NCI-H1694 treated with DMSO at 0.1 percent for 48 hours (cell line): ENCODE data around the gene FKBP1A.
A peak's percentile ranks its signal among the peaks of the same experiment; 100 is the strongest.

Experiments
- DNase-seq: peaks from one replicate; lab custom pipeline; 2025; lab: John Stamatoyannopoulos, UW

FKBP1A gene

GRCh38 chr20:1331801-1332453 is 60.9 kb downstream of the FKBP1A start:
- no peak for DNase-seq

- DNase-seq: no peak
Observed at GRCh38 chr20:1331101-1331500, 61.8 kb downstream of the FKBP1A start.

GRCh38 chr20:1330075-1330830 is 62.6 kb downstream of the FKBP1A start:
- no peak for DNase-seq

- no peak for DNase-seq
Observed at GRCh38 chr20:1328680-1329330, 64.0 kb downstream of the FKBP1A start, which contains the start of gene SDCBP2. TSS of gene SDCBP2 (minus strand) at chr20:1329139. CDS start at chr20:1320416, 8,723 bp downstream.

- no peak for DNase-seq
Observed at GRCh38 chr20:1327827-1328679, 64.8 kb downstream of the FKBP1A start.

GRCh38 chr20:1327241-1327653 is 65.6 kb downstream of the FKBP1A start:
- DNase-seq: no peak

- no peak for DNase-seq
Observed at GRCh38 chr20:1326031-1326930, 66.6 kb downstream of the FKBP1A start.

- peak; percentile 83 for DNase-seq
Observed at GRCh38 chr20:1325173-1326030, 67.5 kb downstream of the FKBP1A start.

GRCh38 chr20:1324598-1325172 is 68.2 kb downstream of the FKBP1A start:
- DNase-seq: no peak

- DNase-seq: no peak
Observed at GRCh38 chr20:1323830-1324597, 68.8 kb downstream of the FKBP1A start.

GRCh38 chr20:1323256-1323655 is 69.6 kb downstream of the FKBP1A start:
- no peak for DNase-seq

GRCh38 chr20:1322511-1323245 is 70.2 kb downstream of the FKBP1A start:
- DNase-seq: no peak

- DNase-seq: no peak
Observed at GRCh38 chr20:1321654-1321939, 71.3 kb downstream of the FKBP1A start.

- DNase-seq: no peak
Observed at GRCh38 chr20:1320902-1321653, 71.8 kb downstream of the FKBP1A start.

GRCh38 chr20:1320016-1320415 is 72.8 kb downstream of the FKBP1A start:
- no peak for DNase-seq

GRCh38 chr20:1319462-1319861 is 73.4 kb downstream of the FKBP1A start:
- DNase-seq: no peak

- DNase-seq: no peak
Observed at GRCh38 chr20:1319051-1319450, 73.8 kb downstream of the FKBP1A start.
